Measurements from ENCODE around the gene HDAC1. TPM values are rescaled to one million over a fixed set of nuclear protein-coding genes. Genes with fewer than 3 reads are reported as not detected.

HDAC1 gene
- total and polyA plus RNA-seq, 4 donors: 32.1 to 58.1 (median 45.2) TPM

DNA sequence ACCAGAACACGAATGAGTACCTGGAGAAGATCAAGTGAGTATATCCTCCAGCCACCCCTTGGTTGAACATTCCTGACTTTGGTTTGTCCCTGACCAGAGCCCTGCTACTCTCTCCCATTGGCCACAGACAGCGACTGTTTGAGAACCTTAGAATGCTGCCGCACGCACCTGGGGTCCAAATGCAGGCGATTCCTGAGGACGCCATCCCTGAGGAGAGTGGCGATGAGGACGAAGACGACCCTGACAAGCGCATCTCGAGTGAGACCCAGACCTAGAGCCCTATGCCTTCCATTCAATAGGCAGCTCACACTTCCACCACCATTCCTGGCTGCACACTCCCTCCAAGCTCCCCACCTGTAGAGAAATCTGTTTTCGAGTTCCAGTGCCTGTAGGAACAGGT lies 39.7 kb downstream of the HDAC1 start:
- Histone ChIP-seq H3K27me3 (ENCODE audit: control insufficient read depth in 4 of 4, insufficient read depth in 4 of 4, low read length in 3 of 4) (no peaks in the 10 kb centered on the region), H3K27ac (ENCODE audit: low read depth in 1 of 2, low read length in 2 of 2) (no peak overlapping the region), H3K4me1 (ENCODE audit: control insufficient read depth in 4 of 4, insufficient read depth in 4 of 4, low read length in 3 of 4) (peaks cover 2 to 14% (median 7%) of the 10 kb centered on the region in 4 donors), H3K36me3 (ENCODE audit: control insufficient read depth in 4 of 4, insufficient read depth in 3 of 4, low read depth in 1 of 4, low read length in 3 of 4) (peaks cover 4 to 63% (median 42%) of the 10 kb centered on the region in 4 donors), H3K9me3 (ENCODE audit: control insufficient read depth in 4 of 4, low read length in 3 of 4) (no peaks in the 10 kb centered on the region), H3K4me3 (ENCODE audit: low read depth in 1 of 3, low read length in 3 of 3) (no peak overlapping the region), H3K9ac (ENCODE audit: low read depth in 1 of 2, low read length in 2 of 2) (no peak overlapping the region)
- DNase-seq (ENCODE audit: low spot score): no peak
- TF ChIP-seq GABPA (IDR thresholded peaks at IDR 0.05 in 1 of 2, conservative IDR thresholded peaks at IDR 0.05 in 1 of 2) (no peak), FOXA2 (IDR thresholded peaks at IDR 0.05) (no peak), HNF4G (IDR thresholded peaks at IDR 0.05) (no peak), JUND (IDR thresholded peaks at IDR 0.05) (no peak), NR2F2 (IDR thresholded peaks at IDR 0.05) (no peak), EGR1 (IDR thresholded peaks at IDR 0.05; ENCODE audit: low read depth in 2 of 2) (no peak), SP1 (IDR thresholded peaks at IDR 0.05) (no peak), TAF1 (conservative IDR thresholded peaks at IDR 0.05) (no peak), RXRA (IDR thresholded peaks at IDR 0.05) (no peak)
- TF ChIP-seq, protein P1, sequence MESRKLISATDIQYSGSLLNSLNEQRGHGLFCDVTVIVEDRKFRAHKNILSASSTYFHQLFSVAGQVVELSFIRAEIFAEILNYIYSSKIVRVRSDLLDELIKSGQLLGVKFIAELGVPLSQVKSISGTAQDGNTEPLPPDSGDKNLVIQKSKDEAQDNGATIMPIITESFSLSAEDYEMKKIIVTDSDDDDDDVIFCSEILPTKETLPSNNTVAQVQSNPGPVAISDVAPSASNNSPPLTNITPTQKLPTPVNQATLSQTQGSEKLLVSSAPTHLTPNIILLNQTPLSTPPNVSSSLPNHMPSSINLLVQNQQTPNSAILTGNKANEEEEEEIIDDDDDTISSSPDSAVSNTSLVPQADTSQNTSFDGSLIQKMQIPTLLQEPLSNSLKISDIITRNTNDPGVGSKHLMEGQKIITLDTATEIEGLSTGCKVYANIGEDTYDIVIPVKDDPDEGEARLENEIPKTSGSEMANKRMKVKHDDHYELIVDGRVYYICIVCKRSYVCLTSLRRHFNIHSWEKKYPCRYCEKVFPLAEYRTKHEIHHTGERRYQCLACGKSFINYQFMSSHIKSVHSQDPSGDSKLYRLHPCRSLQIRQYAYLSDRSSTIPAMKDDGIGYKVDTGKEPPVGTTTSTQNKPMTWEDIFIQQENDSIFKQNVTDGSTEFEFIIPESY (IDR thresholded peaks at IDR 0.05): no peak
- TF ChIP-seq, protein P2, sequence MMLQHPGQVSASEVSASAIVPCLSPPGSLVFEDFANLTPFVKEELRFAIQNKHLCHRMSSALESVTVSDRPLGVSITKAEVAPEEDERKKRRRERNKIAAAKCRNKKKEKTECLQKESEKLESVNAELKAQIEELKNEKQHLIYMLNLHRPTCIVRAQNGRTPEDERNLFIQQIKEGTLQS (IDR thresholded peaks at IDR 0.05): no peak
- TF ChIP-seq, protein P3, sequence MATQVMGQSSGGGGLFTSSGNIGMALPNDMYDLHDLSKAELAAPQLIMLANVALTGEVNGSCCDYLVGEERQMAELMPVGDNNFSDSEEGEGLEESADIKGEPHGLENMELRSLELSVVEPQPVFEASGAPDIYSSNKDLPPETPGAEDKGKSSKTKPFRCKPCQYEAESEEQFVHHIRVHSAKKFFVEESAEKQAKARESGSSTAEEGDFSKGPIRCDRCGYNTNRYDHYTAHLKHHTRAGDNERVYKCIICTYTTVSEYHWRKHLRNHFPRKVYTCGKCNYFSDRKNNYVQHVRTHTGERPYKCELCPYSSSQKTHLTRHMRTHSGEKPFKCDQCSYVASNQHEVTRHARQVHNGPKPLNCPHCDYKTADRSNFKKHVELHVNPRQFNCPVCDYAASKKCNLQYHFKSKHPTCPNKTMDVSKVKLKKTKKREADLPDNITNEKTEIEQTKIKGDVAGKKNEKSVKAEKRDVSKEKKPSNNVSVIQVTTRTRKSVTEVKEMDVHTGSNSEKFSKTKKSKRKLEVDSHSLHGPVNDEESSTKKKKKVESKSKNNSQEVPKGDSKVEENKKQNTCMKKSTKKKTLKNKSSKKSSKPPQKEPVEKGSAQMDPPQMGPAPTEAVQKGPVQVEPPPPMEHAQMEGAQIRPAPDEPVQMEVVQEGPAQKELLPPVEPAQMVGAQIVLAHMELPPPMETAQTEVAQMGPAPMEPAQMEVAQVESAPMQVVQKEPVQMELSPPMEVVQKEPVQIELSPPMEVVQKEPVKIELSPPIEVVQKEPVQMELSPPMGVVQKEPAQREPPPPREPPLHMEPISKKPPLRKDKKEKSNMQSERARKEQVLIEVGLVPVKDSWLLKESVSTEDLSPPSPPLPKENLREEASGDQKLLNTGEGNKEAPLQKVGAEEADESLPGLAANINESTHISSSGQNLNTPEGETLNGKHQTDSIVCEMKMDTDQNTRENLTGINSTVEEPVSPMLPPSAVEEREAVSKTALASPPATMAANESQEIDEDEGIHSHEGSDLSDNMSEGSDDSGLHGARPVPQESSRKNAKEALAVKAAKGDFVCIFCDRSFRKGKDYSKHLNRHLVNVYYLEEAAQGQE (IDR thresholded peaks at IDR 0.05): no peak
- WGBS: 92% methylated on average over 12 of the region's 12 CpGs

DNA sequence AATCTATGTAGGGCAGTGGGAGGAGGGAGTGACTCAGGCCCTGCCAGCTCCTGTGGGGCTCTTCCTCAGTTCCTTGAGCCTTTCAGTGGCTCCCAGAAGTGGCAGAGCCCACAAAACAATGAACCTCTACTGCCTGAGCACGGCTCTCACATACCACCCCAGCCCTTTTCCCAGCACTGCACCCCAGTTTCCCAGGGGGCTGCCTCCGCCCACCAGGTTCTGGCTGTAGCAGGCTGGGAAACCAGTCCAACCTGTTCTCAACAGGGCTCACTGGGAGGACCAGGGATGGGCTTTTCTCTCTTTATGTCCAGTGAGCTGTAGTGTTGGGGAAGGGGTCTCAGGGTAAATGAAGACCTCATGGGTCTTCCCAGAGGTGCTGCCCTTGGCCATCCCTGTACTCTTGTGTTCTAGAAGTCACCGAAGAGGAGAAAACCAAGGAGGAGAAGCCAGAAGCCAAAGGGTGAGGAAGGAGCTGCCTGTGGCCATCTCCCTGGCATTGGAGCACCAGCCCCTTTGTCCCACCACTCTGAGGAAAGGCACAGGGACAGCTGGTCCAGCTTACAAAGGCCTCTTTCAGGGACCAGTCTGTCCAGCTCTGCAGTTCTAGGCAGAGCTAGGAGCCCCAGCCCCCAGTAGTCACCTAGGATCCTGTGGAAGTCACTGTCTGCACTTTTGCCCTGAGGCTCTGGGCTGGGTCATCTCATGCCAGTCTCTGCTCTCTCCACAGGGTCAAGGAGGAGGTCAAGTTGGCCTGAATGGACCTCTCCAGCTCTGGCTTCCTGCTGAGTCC lies 40.6 kb downstream of the HDAC1 start:
- Histone ChIP-seq H3K9me3 (ENCODE audit: control insufficient read depth in 4 of 4, low read length in 3 of 4) (no peaks in the 10 kb centered on the region), H3K27me3 (ENCODE audit: control insufficient read depth in 4 of 4, insufficient read depth in 4 of 4, low read length in 3 of 4) (no peaks in the 10 kb centered on the region), H3K27ac (ENCODE audit: low read depth in 1 of 2, low read length in 2 of 2) (no peak overlapping the region), H3K4me3 (ENCODE audit: low read depth in 1 of 3, low read length in 3 of 3) (no peak overlapping the region), H3K4me1 (ENCODE audit: control insufficient read depth in 4 of 4, insufficient read depth in 4 of 4, low read length in 3 of 4) (peaks cover 2 to 19% (median 8%) of the 10 kb centered on the region in 4 donors), H3K9ac (ENCODE audit: low read depth in 1 of 2, low read length in 2 of 2) (no peak overlapping the region), H3K36me3 (ENCODE audit: control insufficient read depth in 4 of 4, insufficient read depth in 3 of 4, low read depth in 1 of 4, low read length in 3 of 4) (peaks cover 1 to 55% (median 34%) of the 10 kb centered on the region in 4 donors)
- TF ChIP-seq NR2F2 (IDR thresholded peaks at IDR 0.05) (no peak), HNF4A (conservative IDR thresholded peaks at IDR 0.05) (no peak), GABPA (IDR thresholded peaks at IDR 0.05 in 1 of 2, conservative IDR thresholded peaks at IDR 0.05 in 1 of 2) (no peak), FOXA2 (IDR thresholded peaks at IDR 0.05) (no peak), RXRA (IDR thresholded peaks at IDR 0.05) (no peak), RAD21 (IDR thresholded peaks at IDR 0.05) (no peak), HNF4G (IDR thresholded peaks at IDR 0.05) (no peak), YY1 (IDR thresholded peaks at IDR 0.05) (no peak)
- TF ChIP-seq, protein P4, sequence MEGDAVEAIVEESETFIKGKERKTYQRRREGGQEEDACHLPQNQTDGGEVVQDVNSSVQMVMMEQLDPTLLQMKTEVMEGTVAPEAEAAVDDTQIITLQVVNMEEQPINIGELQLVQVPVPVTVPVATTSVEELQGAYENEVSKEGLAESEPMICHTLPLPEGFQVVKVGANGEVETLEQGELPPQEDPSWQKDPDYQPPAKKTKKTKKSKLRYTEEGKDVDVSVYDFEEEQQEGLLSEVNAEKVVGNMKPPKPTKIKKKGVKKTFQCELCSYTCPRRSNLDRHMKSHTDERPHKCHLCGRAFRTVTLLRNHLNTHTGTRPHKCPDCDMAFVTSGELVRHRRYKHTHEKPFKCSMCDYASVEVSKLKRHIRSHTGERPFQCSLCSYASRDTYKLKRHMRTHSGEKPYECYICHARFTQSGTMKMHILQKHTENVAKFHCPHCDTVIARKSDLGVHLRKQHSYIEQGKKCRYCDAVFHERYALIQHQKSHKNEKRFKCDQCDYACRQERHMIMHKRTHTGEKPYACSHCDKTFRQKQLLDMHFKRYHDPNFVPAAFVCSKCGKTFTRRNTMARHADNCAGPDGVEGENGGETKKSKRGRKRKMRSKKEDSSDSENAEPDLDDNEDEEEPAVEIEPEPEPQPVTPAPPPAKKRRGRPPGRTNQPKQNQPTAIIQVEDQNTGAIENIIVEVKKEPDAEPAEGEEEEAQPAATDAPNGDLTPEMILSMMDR (IDR thresholded peaks at IDR 0.05; ENCODE audit: low read depth, low read length, missing input control): no peak
- TF ChIP-seq, protein P3 (IDR thresholded peaks at IDR 0.05): no peak
- TF ChIP-seq, protein P5, sequence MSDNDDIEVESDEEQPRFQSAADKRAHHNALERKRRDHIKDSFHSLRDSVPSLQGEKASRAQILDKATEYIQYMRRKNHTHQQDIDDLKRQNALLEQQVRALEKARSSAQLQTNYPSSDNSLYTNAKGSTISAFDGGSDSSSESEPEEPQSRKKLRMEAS (IDR thresholded peaks at IDR 0.05): no peak
- TF ChIP-seq, protein P2 (IDR thresholded peaks at IDR 0.05): no peak
- WGBS: 86% methylated on average over 3 of the region's 3 CpGs
- no peak for DNase-seq (ENCODE audit: low spot score)

All from liver (tissue), 9 donors.